GM18511 (cell line): ENCODE results near the gene RPL36.

ENCODE experiments used
- ATAC-seq: cut with Tn5 transposase; IDR thresholded peaks from one replicate; pipeline ENCODE4 v1.9.1; 2021; ENCODE audit warnings: mild to moderate bottlenecking, moderate library complexity; ENCODE audit not compliant: unreplicated experiment

RPL36 gene

DNA sequence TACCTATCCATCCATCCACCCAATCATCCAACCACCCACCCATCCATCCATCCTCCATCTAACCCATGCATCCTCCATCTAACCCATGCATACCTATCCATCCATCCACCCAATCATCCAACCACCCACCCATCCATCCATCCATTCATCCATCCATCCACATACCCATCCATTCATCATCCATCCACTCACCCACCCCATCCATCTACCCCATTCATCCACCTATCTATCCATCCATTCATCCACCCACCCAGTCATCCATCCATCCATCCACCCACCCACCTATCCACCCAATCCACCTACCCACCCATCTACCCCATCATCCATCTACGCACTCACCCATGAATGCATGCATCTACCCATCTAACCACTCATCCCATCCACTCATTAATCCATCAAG lies 16.3 kb upstream of the RPL36 start:
- no peak for ATAC-seq

GRCh38 chr19:5674714-5675113 lies 15.4 kb upstream of the RPL36 start:
- ATAC-seq: no peak

GRCh38 chr19:5676105-5676771 lies 13.9 kb upstream of the RPL36 start:
- no peak for ATAC-seq

DNA sequence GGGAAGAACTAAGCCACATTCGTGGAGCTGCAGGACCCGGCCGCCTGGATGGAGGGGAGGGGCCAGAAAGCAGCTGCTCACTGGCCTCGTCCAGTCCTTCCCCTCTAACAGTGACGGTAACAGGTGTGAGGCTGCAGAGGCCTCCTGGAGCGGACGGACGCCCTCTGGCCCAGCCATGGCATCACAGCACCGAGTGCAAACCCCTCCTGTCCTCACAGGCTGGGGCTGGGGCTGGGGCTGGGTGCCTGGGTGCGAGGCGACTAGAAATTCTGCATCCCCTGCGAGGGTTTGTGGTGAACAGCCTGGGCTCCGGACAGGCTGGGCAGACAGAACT lies 13.4 kb upstream of the RPL36 start:
- no peak for ATAC-seq

GRCh38 chr19:5677136-5677535 lies 13.0 kb upstream of the RPL36 start:
- no peak for ATAC-seq

DNA sequence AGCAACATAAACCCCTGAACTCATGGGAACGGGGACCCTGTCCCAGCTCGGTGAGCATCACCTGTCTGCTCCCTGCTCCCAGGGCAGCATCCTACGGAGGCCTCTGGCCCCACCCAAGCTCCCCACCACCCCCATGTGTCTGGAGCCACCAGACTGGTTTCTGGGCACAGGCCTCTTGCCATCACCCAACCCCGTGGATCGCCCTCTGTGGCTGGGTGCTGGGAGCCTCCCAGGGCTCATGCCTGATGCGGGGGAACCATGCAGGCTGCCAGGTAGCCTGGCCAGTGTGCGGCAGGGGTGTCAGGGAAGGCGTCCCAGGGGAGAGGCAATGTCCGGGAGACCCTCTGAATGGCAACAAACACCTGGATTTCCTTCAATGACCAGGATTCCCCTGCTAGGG lies 12.5 kb upstream of the RPL36 start:
- no peak for ATAC-seq

DNA sequence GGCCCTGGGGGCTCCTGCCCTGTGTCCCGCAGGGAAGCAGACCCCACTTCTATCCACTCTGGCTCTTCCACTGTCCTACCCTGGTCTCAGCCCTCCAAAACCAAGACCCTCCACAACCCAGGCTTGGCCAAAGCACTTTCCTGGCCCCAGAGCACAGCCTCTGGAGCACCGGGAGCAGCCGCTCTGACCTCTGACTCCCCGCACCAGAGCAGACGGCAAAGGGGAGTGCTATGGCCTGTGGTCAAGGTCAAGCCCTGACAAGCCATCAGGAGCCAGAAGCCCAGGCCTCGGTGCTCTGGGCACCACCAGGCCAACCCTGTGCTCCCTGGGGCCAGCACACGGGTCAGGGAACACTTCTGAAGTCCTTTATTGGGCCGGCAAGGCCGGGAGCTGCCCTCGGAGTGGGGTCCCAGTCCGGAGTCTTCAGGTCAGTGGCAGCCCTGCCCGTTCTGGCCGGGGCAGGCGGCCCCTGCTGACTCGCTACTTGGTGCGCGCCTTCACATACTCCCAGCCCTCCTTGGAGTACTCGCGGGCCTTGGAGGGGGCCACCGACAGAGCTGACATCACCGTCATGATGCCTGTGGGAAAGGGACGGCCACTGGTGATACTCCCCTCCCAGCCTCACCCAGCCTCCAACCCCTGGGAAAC lies 11.9 kb upstream of the RPL36 start:
- ATAC-seq: no peak

DNA sequence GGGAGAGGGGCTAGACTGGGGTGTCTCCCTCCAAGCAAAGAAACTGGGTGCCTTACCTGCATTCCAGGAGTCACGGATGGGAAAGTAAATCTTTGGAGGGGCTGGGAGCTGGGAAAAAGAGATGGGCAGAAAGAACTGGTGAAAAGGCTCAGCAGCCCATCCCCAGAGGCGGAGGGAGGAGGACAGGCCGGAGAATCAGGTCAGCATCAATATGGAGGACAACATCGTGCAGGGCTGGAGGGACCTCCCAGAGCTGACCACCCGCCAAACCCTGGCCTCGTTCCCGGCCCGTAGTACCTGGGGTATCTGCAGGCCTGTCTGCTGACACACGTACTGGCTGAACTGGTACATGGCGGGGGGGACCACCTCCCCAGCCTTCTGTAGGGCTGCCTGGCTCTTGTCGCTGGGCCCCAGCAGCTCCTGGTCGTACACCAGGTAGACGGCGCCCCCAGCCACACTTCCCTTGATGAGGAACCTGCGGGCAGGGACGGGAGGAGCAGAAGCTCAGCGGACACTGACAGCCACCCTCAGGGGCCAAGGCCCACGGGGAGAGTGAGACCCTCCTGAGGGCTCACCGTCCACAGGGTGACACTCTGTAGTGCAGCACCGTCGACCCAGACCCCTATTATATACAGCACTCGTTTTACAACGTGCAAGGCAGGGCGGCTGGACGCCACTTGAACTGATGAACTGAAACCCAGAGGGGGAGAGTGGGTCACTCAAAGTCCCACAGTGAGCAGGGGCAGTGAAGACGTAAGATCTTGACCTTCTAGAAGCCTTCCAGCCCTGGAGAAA lies 10.6 kb upstream of the RPL36 start:
- no peak for ATAC-seq

DNA sequence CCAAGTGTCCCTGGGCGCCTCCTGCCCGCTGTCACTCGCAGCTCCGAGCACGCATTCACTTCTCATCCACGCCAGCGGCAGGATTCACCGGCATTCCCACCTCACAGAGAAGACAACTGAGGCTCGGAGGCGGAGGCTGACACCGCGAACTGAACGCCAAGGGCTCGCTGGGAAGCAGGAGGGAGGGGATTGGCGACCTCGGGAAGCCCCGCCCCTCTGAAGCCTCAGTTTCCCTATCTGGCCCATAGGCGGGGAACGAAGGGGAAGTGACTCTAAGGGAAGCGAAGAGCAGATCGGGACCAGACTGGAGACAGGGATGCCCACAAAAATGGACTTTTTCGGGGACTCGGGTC lies 10.0 kb upstream of the RPL36 start:
- no peak for ATAC-seq

DNA sequence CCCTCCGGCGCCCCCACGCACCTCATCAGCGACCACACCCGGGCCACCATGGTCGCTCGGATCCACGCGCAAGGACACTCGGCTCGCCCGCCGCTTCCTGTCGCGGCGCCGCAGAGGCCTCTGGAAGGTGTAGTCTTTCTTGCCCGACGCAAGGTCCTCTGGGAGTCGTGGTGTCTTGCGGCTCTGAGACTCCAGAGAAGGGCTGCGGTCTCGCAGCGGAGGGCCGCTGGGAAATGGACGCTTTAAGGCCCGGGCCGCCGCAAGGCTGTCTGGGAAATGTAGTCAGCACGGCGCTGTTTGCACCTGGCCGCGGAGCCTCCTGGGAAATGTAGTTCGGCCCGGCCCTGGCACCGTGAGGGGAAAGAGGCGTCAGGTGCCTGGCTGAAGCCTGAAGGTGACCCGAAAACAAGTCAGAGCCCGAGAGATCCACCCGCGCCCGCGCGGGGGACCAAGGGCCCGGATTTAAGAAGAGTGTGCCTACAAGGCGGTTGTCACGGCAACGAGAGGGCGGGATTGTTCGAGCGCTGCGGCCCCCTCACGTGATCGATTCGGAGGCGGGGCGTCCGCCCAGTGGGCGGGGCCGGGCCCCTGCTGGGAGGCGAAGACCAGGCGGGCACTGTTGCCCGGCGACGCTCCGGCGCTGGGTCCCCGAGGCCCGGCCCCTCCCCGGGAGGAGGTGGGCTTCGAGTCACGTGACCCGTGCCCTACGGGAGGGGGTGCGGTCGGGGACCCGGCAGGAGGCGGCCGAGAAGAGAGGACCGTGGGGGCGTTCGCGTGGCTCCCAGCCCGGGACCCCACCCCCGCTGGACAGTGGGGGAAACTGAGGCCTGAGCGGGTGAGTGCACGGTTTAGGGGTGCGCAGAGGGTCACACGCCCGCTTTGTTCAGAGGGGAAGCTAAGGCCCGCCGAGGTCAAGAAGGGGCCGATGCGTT lies 9.4 kb upstream of the RPL36 start, which contains the start of the genes HSD11B1L and MICOS13:
TSS of gene HSD11B1L (plus strand) at position 591 of the 932 bp plus-strand sequence. CDS start 3,806 bp downstream, outside the sequence.
TSS of gene MICOS13 (minus strand) at position 80 of the 932 bp plus-strand sequence. CDS start at position 50, 30 bp downstream.
- ATAC-seq: peak; percentile 93

- no peak for ATAC-seq
These were observed 8.5 kb upstream of the RPL36 start for GRCh38 chr19:5681391-5682106.

DNA sequence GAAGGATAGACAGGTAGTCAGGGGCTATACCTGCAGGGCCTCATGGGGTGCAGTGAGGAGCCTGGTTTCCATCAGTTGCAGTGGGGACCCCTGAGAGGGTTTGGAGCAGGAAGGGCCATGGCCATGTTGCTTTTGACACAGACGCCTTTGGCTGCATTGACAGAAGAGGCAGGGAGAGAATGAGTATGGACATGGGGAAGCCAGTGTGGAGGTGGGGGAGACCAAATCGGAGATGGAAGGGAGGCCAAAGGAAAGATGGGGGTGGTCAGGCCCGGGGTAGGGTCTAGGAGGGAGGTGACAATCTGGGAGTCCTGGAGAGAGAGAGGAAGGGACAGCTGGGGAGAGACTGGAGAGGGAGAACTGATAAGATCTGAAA lies 8.0 kb upstream of the RPL36 start:
- no peak for ATAC-seq

- no peak for ATAC-seq
These were observed 6.8 kb upstream of the RPL36 start for GRCh38 chr19:5683177-5683886.

DNA sequence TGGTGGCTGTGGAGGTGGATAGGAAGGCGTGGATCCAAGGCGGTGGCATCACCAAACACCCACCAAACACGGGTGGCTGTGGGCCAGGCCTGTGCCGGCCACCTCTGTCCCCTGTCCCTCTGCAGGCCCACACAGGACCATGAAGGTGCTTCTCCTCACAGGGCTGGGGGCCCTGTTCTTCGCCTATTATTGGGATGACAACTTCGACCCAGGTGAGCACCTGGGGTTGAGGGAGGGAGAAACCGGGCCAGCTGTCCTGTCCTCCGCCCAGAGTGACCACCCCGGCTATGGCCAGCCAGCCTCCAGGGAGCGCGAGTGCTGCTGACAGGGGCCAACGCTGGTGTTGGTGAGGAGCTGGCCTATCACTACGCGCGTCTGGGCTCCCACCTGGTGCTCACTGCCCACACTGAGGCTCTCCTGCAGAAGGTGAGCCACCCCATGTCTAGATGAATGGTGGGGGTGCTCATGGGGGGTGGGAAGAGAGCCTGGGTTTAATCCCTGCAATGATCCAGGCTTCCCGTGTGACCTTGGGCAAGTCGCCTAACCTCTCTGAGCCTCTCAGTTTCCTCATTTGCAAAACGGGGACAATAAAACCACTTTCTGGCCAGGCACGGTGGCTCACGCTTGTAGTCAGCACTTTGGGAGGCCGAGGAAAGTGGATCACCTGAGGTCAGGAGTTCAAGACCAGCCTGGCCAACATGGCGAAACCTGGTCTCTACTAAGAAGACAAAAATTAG lies 5.2 kb upstream of the RPL36 start:
- no peak for ATAC-seq

DNA sequence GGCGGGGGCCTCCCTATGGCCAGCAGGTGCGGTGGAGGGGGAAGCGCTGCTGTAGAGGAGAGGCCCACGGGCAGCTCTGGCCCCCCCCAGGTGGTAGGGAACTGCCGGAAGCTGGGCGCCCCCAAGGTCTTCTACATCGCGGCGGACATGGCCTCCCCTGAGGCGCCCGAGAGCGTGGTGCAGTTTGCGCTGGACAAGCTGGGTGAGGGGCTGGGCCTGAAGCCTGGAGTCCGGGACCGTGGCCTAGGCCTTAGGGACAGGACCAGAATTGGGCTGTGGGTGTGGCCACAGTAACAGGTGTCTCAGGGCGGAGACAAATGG lies 3.8 kb upstream of the RPL36 start:
- no peak for ATAC-seq

- peak; percentile 66 for ATAC-seq
These were observed 3.3 kb upstream of the RPL36 start for GRCh38 chr19:5686647-5687359.

GRCh38 chr19:5687360-5688198 lies 2.5 kb upstream of the RPL36 start:
- ATAC-seq: no peak
